ENCODE data around the gene KRTAP12-2.
A peak's percentile ranks its signal among the peaks of the same experiment; 100 is the strongest.
"Not testable (repeated sequence)": the region's sequence is repeated elsewhere in the genome, so short reads cannot be mapped to it uniquely, and the experiment has no call there.

The KRTAP12-2 gene

GRCh38 chr21:44684077-44684476 is 17.4 kb upstream of the KRTAP12-2 start:
- no peak for DNase-seq

- no peak for DNase-seq
Measured at GRCh38 chr21:44682580-44683151, 15.9 kb upstream of the KRTAP12-2 start.

GRCh38 chr21:44681861-44682579 is 15.3 kb upstream of the KRTAP12-2 start, which contains the start of gene KRTAP12-1:
Gene KRTAP12-1 (minus strand): TSS chr21:44682163. CDS start chr21:44682123, 40 bp downstream.
- DNase-seq: no peak

GRCh38 chr21:44681152-44681551 is 14.4 kb upstream of the KRTAP12-2 start:
- no peak for DNase-seq

GRCh38 chr21:44677881-44678280 is 11.2 kb upstream of the KRTAP12-2 start:
- DNase-seq: no peak

GRCh38 chr21:44671911-44672310 is 5.2 kb upstream of the KRTAP12-2 start:
- no peak for DNase-seq

- no peak for DNase-seq
Measured at GRCh38 chr21:44670642-44671432, 4.1 kb upstream of the KRTAP12-2 start.

- DNase-seq: no peak
Measured at GRCh38 chr21:44667612-44668011, 885 bp upstream of the KRTAP12-2 start.

GRCh38 chr21:44664691-44665090 is 2.0 kb downstream of the KRTAP12-2 start:
- no peak for DNase-seq

GRCh38 chr21:44661567-44661966 is 5.2 kb downstream of the KRTAP12-2 start:
- not testable (repeated sequence) for DNase-seq

GRCh38 chr21:44658913-44659595 is 7.7 kb downstream of the KRTAP12-2 start:
- DNase-seq: peak in 1 of 4 experiments; percentile 0

GRCh38 chr21:44658541-44658910 is 8.2 kb downstream of the KRTAP12-2 start:
- DNase-seq: no peak

- no peak for DNase-seq
Measured at GRCh38 chr21:44657635-44658540, 8.8 kb downstream of the KRTAP12-2 start, which contains the start of gene KRTAP12-3. Gene KRTAP12-3 (plus strand): TSS chr21:44657932. CDS start chr21:44657980, 48 bp downstream.

- no peak for DNase-seq
Measured at GRCh38 chr21:44656868-44657267, 9.9 kb downstream of the KRTAP12-2 start.

GRCh38 chr21:44654576-44655175 is 12.1 kb downstream of the KRTAP12-2 start, which contains the start of gene KRTAP12-4:
Gene KRTAP12-4 (minus strand): TSS chr21:44654659. CDS start chr21:44654614, 45 bp downstream.
- no peak for DNase-seq

- DNase-seq: no peak
Measured at GRCh38 chr21:44653656-44654575, 12.8 kb downstream of the KRTAP12-2 start.

- DNase-seq: no peak
Measured at GRCh38 chr21:44653123-44653522, 13.6 kb downstream of the KRTAP12-2 start.

- DNase-seq: no peak
Measured at GRCh38 chr21:44650973-44651675, 15.6 kb downstream of the KRTAP12-2 start.

GRCh38 chr21:44650265-44650972 is 16.3 kb downstream of the KRTAP12-2 start:
- no peak for DNase-seq
